ENCODE measurements around the gene HOMER2. TPM values are rescaled to one million over a fixed set of nuclear protein-coding genes. Genes with fewer than 3 reads are reported as not detected.

Gene HOMER2
- polyA plus RNA-seq, 1 experiment = 0.83 TPM

DNA sequence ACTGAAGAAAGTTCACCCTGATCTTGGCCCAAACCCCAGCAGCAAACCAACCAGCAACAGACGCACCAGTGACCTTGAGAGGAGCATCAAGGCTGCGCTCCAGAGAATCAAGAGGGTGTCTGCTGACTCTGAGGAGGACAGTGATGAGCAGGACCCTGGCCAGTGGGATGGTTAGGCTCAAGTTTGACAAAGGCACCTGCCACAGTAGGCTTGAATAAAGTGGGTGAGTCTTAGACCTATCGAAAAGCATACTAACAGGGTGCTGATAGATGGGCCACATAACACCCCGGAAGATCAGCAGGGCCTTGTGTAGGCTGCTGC is 119.2 kb downstream of the HOMER2 start:
- TF ChIP-seq, protein P1, sequence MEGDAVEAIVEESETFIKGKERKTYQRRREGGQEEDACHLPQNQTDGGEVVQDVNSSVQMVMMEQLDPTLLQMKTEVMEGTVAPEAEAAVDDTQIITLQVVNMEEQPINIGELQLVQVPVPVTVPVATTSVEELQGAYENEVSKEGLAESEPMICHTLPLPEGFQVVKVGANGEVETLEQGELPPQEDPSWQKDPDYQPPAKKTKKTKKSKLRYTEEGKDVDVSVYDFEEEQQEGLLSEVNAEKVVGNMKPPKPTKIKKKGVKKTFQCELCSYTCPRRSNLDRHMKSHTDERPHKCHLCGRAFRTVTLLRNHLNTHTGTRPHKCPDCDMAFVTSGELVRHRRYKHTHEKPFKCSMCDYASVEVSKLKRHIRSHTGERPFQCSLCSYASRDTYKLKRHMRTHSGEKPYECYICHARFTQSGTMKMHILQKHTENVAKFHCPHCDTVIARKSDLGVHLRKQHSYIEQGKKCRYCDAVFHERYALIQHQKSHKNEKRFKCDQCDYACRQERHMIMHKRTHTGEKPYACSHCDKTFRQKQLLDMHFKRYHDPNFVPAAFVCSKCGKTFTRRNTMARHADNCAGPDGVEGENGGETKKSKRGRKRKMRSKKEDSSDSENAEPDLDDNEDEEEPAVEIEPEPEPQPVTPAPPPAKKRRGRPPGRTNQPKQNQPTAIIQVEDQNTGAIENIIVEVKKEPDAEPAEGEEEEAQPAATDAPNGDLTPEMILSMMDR (IDR thresholded peaks at IDR 0.05; ENCODE audit: insufficient read depth, low read depth, low read length) = no peak
- POLR2A ChIA-PET = no interaction called here
- H3K36me3 ChIP-seq (ENCODE audit: control insufficient read depth, insufficient read depth, low read length) = peaks cover 34% of the 10 kb centered on the region
- CTCF ChIA-PET = interaction anchor here (0.8 to 1.3 kb wide), 3 partner anchors 15 to 22 kb away, joined by 3 to 4 read pairs (median 3); no protein-coding TSS in a partner anchor
- no peaks in the 10 kb centered on the region for H3K27me3 ChIP-seq (ENCODE audit: control insufficient read depth, insufficient read depth, low read length)
- no peak overlapping the region for H3K4me3 ChIP-seq (ENCODE audit: low read depth, low read length)
- no peak for DNase-seq (ENCODE audit: low read depth)

GRCh38 chr15:82832601-82833361 is 119.7 kb downstream of the HOMER2 start:
- Histone ChIP-seq H3K36me3 (ENCODE audit: control insufficient read depth, insufficient read depth, low read length) (peaks cover 37% of the 10 kb centered on the region), H3K27me3 (ENCODE audit: control insufficient read depth, insufficient read depth, low read length) (no peaks in the 10 kb centered on the region), H3K4me3 (ENCODE audit: low read depth, low read length) (no peak overlapping the region)
- ChIA-PET POLR2A (no interaction called here), CTCF (interaction anchor here (0.8 to 1.3 kb wide), 3 partner anchors 15 to 23 kb away, joined by 3 to 4 read pairs (median 3); no protein-coding TSS in a partner anchor)
- TF ChIP-seq, protein P1 (IDR thresholded peaks at IDR 0.05; ENCODE audit: insufficient read depth, low read depth, low read length) = 0 out of 2 replicates have a peak, but pooled peaks have one; percentile 19
- DNase-seq (ENCODE audit: low read depth) = peak; percentile 65

DNA sequence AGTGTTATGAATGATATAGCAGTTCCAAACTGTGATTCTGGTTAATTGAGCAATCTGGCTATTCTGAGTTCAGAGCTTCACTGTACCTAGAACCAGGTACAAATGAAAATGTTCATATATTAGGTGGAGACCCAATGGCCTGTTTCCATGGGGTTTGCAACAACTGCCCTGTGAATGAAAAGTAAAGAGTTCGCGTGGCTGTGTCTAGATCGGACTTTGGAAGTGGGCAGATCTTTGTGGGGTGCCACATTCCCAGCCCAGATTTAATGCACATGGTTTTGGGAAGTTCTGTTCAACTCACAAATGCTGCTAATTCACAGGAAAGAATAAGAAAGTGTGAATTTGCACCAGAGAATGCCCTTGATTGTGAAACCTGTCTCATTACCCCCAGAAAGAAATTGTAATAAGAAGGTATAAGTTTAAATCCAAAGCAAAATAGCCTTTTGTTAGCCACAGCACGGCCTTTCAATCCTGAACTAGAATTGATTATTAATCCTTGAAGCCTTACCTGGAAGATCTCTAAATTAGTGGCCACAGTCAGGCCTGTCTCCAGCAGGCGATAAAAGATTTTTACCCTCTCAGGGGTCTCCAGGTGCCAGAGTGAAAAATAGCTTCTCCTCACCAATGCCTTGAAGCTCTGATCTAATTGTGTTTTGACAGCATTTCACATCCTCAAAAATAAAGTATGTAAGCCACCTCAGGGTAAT is 120.5 kb downstream of the HOMER2 start:
- Histone ChIP-seq H3K27me3 (ENCODE audit: control insufficient read depth, insufficient read depth, low read length) (no peaks in the 10 kb centered on the region), H3K36me3 (ENCODE audit: control insufficient read depth, insufficient read depth, low read length) (peaks cover 39% of the 10 kb centered on the region), H3K4me3 (ENCODE audit: low read depth, low read length) (no peak overlapping the region)
- DNase-seq (ENCODE audit: low read depth) = no peak
- TF ChIP-seq, protein P1 (IDR thresholded peaks at IDR 0.05; ENCODE audit: insufficient read depth, low read depth, low read length) = no peak
- ChIA-PET CTCF (interaction anchor here (0.6 to 1.3 kb wide), 3 partner anchors 14 to 124 kb away, joined by 3 read pairs; no protein-coding TSS in a partner anchor), POLR2A (no interaction called here)

GRCh38 chr15:82830427-82831173 is 121.9 kb downstream of the HOMER2 start:
- H3K36me3 ChIP-seq (ENCODE audit: control insufficient read depth, insufficient read depth, low read length) = peaks cover 30% of the 10 kb centered on the region
- no peaks in the 10 kb centered on the region for H3K27me3 ChIP-seq (ENCODE audit: control insufficient read depth, insufficient read depth, low read length)
- CTCF ChIA-PET = no interaction called here
- POLR2A ChIA-PET = no interaction called here
- no peak for DNase-seq (ENCODE audit: low read depth)
- H3K4me3 ChIP-seq (ENCODE audit: low read depth, low read length) = no peak overlapping the region
- TF ChIP-seq, protein P1 (IDR thresholded peaks at IDR 0.05; ENCODE audit: insufficient read depth, low read depth, low read length) = no peak

GRCh38 chr15:82829234-82829633 is 123.3 kb downstream of the HOMER2 start:
- no peaks in the 10 kb centered on the region for H3K27me3 ChIP-seq (ENCODE audit: control insufficient read depth, insufficient read depth, low read length)
- H3K36me3 ChIP-seq (ENCODE audit: control insufficient read depth, insufficient read depth, low read length) = peaks cover 27% of the 10 kb centered on the region
- POLR2A ChIA-PET = no interaction called here
- TF ChIP-seq, protein P1 (IDR thresholded peaks at IDR 0.05; ENCODE audit: insufficient read depth, low read depth, low read length) = no peak
- no peak overlapping the region for H3K4me3 ChIP-seq (ENCODE audit: low read depth, low read length)
- no peak for DNase-seq (ENCODE audit: low read depth)
- CTCF ChIA-PET = no interaction called here

Measured in BJ (cell line).